Stimulated activated memory B cell treated with anti-CD40 and anti-IgM and Interleukin-4, amounts not matched to agents 10 μg/mL and 1 μg/mL and 100 μg/mL, for 72 hours (primary cell): Measurements from ENCODE around the gene CDRT4.
"Not testable (repeated sequence)": the region's sequence is repeated elsewhere in the genome, so short reads cannot be mapped to it uniquely, and the experiment has no call there.

Experiments
- ATAC-seq: fragments of 150-1000 bp; cut with Tn5 transposase; 2 replicates; pipeline ENCODE4 v1.10.0; 2021
- H3K27ac Mint-ChIP-seq: one replicate; pipeline ENCODE4 v1.8.0; 2022; ENCODE audit warnings: mild to moderate bottlenecking, mixed read lengths
- H3K27me3 Mint-ChIP-seq: one replicate; pipeline ENCODE4 v1.8.0; 2022; ENCODE audit warnings: mixed read lengths
- H3K36me3 Mint-ChIP-seq: one replicate; pipeline ENCODE4 v1.8.0; 2022; ENCODE audit warnings: mixed read lengths
- H3K4me1 Mint-ChIP-seq: one replicate; pipeline ENCODE4 v1.8.0; 2022; ENCODE audit warnings: mixed read lengths
- H3K4me3 Mint-ChIP-seq: one replicate; pipeline ENCODE4 v1.8.0; 2022; ENCODE audit warnings: mild to moderate bottlenecking, moderate library complexity, mixed read lengths
- H3K9me3 Mint-ChIP-seq: one replicate; pipeline ENCODE4 v1.8.0; 2022; ENCODE audit warnings: mixed read lengths

CDRT4 gene

GRCh38 chr17:15454346-15454745, 13.1 kb downstream of the CDRT4 start:
- no peaks in the 10 kb centered on the region for H3K27me3 Mint-ChIP-seq
- no peak for ATAC-seq
- H3K36me3 Mint-ChIP-seq: peaks cover 25% of the 10 kb centered on the region
- H3K9me3 Mint-ChIP-seq: peaks cover 6% of the 10 kb centered on the region
- no peaks in the 10 kb centered on the region for H3K4me1 Mint-ChIP-seq
- no peak overlapping the region for H3K27ac Mint-ChIP-seq
- no peak overlapping the region for H3K4me3 Mint-ChIP-seq

- Mint-ChIP-seq H3K9me3 (peaks cover 6% of the 10 kb centered on the region), H3K4me1 (no peaks in the 10 kb centered on the region), H3K27ac (no peak overlapping the region), H3K27me3 (no peaks in the 10 kb centered on the region), H3K4me3 (no peak overlapping the region), H3K36me3 (peaks cover 25% of the 10 kb centered on the region)
- no peak for ATAC-seq
Measured at GRCh38 chr17:15453782-15454181, 13.6 kb downstream of the CDRT4 start.

GRCh38 chr17:15453246-15453645, 14.2 kb downstream of the CDRT4 start:
- Mint-ChIP-seq H3K4me1 (no peaks in the 10 kb centered on the region), H3K27me3 (no peaks in the 10 kb centered on the region), H3K9me3 (peaks cover 6% of the 10 kb centered on the region), H3K36me3 (peaks cover 24% of the 10 kb centered on the region), H3K4me3 (no peak overlapping the region), H3K27ac (no peak overlapping the region)
- ATAC-seq: no peak

GRCh38 chr17:15452746-15453145, 14.7 kb downstream of the CDRT4 start:
- Mint-ChIP-seq H3K4me3 (no peak overlapping the region), H3K27ac (no peak overlapping the region), H3K36me3 (peaks cover 20% of the 10 kb centered on the region), H3K9me3 (peaks cover 6% of the 10 kb centered on the region), H3K27me3 (no peaks in the 10 kb centered on the region), H3K4me1 (no peaks in the 10 kb centered on the region)
- ATAC-seq: no peak

GRCh38 chr17:15451680-15452079, 15.7 kb downstream of the CDRT4 start:
- no peak overlapping the region for H3K4me3 Mint-ChIP-seq
- no peak overlapping the region for H3K27ac Mint-ChIP-seq
- no peaks in the 10 kb centered on the region for H3K4me1 Mint-ChIP-seq
- H3K9me3 Mint-ChIP-seq: peaks cover 6% of the 10 kb centered on the region
- peaks cover 14% of the 10 kb centered on the region for H3K36me3 Mint-ChIP-seq
- H3K27me3 Mint-ChIP-seq: no peaks in the 10 kb centered on the region
- no peak for ATAC-seq

GRCh38 chr17:15448580-15448956, 18.9 kb downstream of the CDRT4 start:
- no peak overlapping the region for H3K4me3 Mint-ChIP-seq
- no peak for ATAC-seq
- H3K27me3 Mint-ChIP-seq: no peaks in the 10 kb centered on the region
- H3K36me3 Mint-ChIP-seq: no peaks in the 10 kb centered on the region
- H3K9me3 Mint-ChIP-seq: no peaks in the 10 kb centered on the region
- H3K4me1 Mint-ChIP-seq: no peaks in the 10 kb centered on the region
- H3K27ac Mint-ChIP-seq: no peak overlapping the region

GRCh38 chr17:15447928-15448579, 19.4 kb downstream of the CDRT4 start:
- no peaks in the 10 kb centered on the region for H3K27me3 Mint-ChIP-seq
- H3K4me1 Mint-ChIP-seq: no peaks in the 10 kb centered on the region
- no peak overlapping the region for H3K27ac Mint-ChIP-seq
- H3K9me3 Mint-ChIP-seq: no peaks in the 10 kb centered on the region
- H3K36me3 Mint-ChIP-seq: no peaks in the 10 kb centered on the region
- H3K4me3 Mint-ChIP-seq: no peak overlapping the region
- ATAC-seq: no peak

- Mint-ChIP-seq H3K36me3 (peaks cover 7% of the 10 kb centered on the region), H3K27me3 (no peaks in the 10 kb centered on the region), H3K4me1 (no peaks in the 10 kb centered on the region), H3K27ac (no peak overlapping the region), H3K4me3 (no peak overlapping the region), H3K9me3 (no peaks in the 10 kb centered on the region)
- ATAC-seq: no peak
Measured at GRCh38 chr17:15446036-15446435, 21.4 kb downstream of the CDRT4 start.

GRCh38 chr17:15444805-15445204, 22.6 kb downstream of the CDRT4 start:
- no peak for ATAC-seq
- Mint-ChIP-seq H3K27ac (no peak overlapping the region), H3K4me3 (no peak overlapping the region), H3K36me3 (peaks cover 14% of the 10 kb centered on the region), H3K9me3 (no peaks in the 10 kb centered on the region), H3K4me1 (no peaks in the 10 kb centered on the region), H3K27me3 (no peaks in the 10 kb centered on the region)

- Mint-ChIP-seq H3K4me1 (no peaks in the 10 kb centered on the region), H3K27ac (no peak overlapping the region), H3K36me3 (peaks cover 36% of the 10 kb centered on the region), H3K27me3 (no peaks in the 10 kb centered on the region), H3K9me3 (no peaks in the 10 kb centered on the region), H3K4me3 (no peak overlapping the region)
- no peak for ATAC-seq
Measured at GRCh38 chr17:15442311-15443180, 24.9 kb downstream of the CDRT4 start.

GRCh38 chr17:15441315-15441714, 26.1 kb downstream of the CDRT4 start:
- no peak for ATAC-seq
- Mint-ChIP-seq H3K27ac (no peak overlapping the region), H3K36me3 (peaks cover 44% of the 10 kb centered on the region), H3K4me3 (no peak overlapping the region), H3K4me1 (peaks cover 6% of the 10 kb centered on the region), H3K9me3 (peaks cover 5% of the 10 kb centered on the region), H3K27me3 (no peaks in the 10 kb centered on the region)

GRCh38 chr17:15440347-15440746, 27.1 kb downstream of the CDRT4 start:
- Mint-ChIP-seq H3K9me3 (peaks cover 5% of the 10 kb centered on the region), H3K4me3 (no peak overlapping the region), H3K4me1 (peaks cover 6% of the 10 kb centered on the region), H3K27ac (no peak overlapping the region), H3K36me3 (peaks cover 51% of the 10 kb centered on the region), H3K27me3 (no peaks in the 10 kb centered on the region)
- ATAC-seq: no peak

GRCh38 chr17:15439205-15439985, 28.0 kb downstream of the CDRT4 start:
- H3K27me3 Mint-ChIP-seq: not testable (repeated sequence)

GRCh38 chr17:15438491-15439105, 28.8 kb downstream of the CDRT4 start:
- ATAC-seq: no peak
- no peaks in the 10 kb centered on the region for H3K27me3 Mint-ChIP-seq
- no peak overlapping the region for H3K27ac Mint-ChIP-seq
- peaks cover 51% of the 10 kb centered on the region for H3K36me3 Mint-ChIP-seq
- peaks cover 5% of the 10 kb centered on the region for H3K9me3 Mint-ChIP-seq
- H3K4me1 Mint-ChIP-seq: peaks cover 6% of the 10 kb centered on the region
- no peak overlapping the region for H3K4me3 Mint-ChIP-seq

More at GRCh38 chr17:15439205-15439985, 28.0 kb downstream of the CDRT4 start:
- H3K27ac Mint-ChIP-seq, H3K4me3 Mint-ChIP-seq, ATAC-seq, H3K4me1 Mint-ChIP-seq, H3K9me3 Mint-ChIP-seq: not testable (repeated sequence)
- peaks cover 51% of the 10 kb centered on the region for H3K36me3 Mint-ChIP-seq

- peaks cover 5% of the 10 kb centered on the region for H3K9me3 Mint-ChIP-seq
- H3K27me3 Mint-ChIP-seq: no peaks in the 10 kb centered on the region
- ATAC-seq: no peak
- peaks cover 43% of the 10 kb centered on the region for H3K36me3 Mint-ChIP-seq
- peaks cover 6% of the 10 kb centered on the region for H3K4me1 Mint-ChIP-seq
- no peak overlapping the region for H3K27ac Mint-ChIP-seq
- H3K4me3 Mint-ChIP-seq: no peak overlapping the region
Measured at GRCh38 chr17:15437303-15437635, 30.2 kb downstream of the CDRT4 start.
